K562 (cell line): ENCODE data around the gene LSP1. TPM values are rescaled to one million over a fixed set of nuclear protein-coding genes. Genes with fewer than 3 reads are reported as not detected.
A peak's percentile ranks its signal among the peaks of the same experiment; 100 is the strongest.

Experiments
- CBX3 ChIP-seq, 2 experiments: IDR thresholded peaks; 1 replicate in 1 of 2; 2 replicates in 1 of 2; pipeline ENCODE4 v1.6.1; 2012; ENCODE audit warnings: inconsistent platforms in 2 of 2, low read length in 2 of 2, borderline replicate concordance in 1 of 2, control low read depth in 1 of 2
- CCAR2 ChIP-seq: fragments of 200-400 bp; formaldehyde crosslinking; IDR thresholded peaks from 2 replicates; pipeline ENCODE4 v1.6.1; 2017; ENCODE audit warnings: mild to moderate bottlenecking, low read depth, low read length
- NCOA6 ChIP-seq: fragments of 450-650 bp; IDR thresholded peaks from 2 replicates; pipeline ENCODE4 v1.6.1; 2017; ENCODE audit warnings: mild to moderate bottlenecking
- RBBP5 ChIP-seq: fragments of 200-600 bp; sonication (generic); IDR thresholded peaks from 2 replicates; pipeline ENCODE4 v1.6.1; 2012; ENCODE audit warnings: borderline replicate concordance, mild to moderate bottlenecking, low read length, control low read depth, inconsistent platforms; ENCODE audit not compliant: insufficient read depth, poor library complexity, severe bottlenecking
- RHOXF2B ChIP-seq: fragments of 250-450 bp; sonication (Bioruptor Pico); conservative IDR thresholded peaks from 2 replicates; pipeline ENCODE4 v1.5.1; 2021
- TAF1 ChIP-seq: IDR thresholded peaks from 2 replicates; pipeline ENCODE4 v1.6.1; 2011; ENCODE audit warnings: mild to moderate bottlenecking, low read length, moderate library complexity; ENCODE audit not compliant: insufficient read depth, control insufficient read depth, severe bottlenecking; ENCODE audit errors: extremely low read depth
- TGIF2 ChIP-seq: sonication (generic); formaldehyde crosslinking; IDR thresholded peaks from 2 replicates; pipeline ENCODE4 v1.8.1; 2022; ENCODE audit warnings: mild to moderate bottlenecking, missing genetic modification reagents, moderate library complexity
- YY1 ChIP-seq, 3 experiments: IDR thresholded peaks; 2 replicates each; pipeline ENCODE4 v1.6.1; 2011; ENCODE audit warnings: low read length in 2 of 3, mild to moderate bottlenecking in 2 of 3, moderate library complexity in 2 of 3, borderline replicate concordance in 1 of 3, control low read depth in 1 of 3, low read depth in 1 of 3; ENCODE audit not compliant: insufficient read depth in 3 of 3, insufficient replicate concordance in 2 of 3, control insufficient read depth in 1 of 3, insufficient read length in 1 of 3; ENCODE audit errors: extremely low read depth in 1 of 3
- ZBTB11 ChIP-seq, 3 experiments: fragments of 200-800 bp in 1 of 3; fragments of 250-450 bp in 1 of 3; fragments of 450-650 bp in 1 of 3; sonication (Bioruptor Pico) in 1 of 3; sonication (Bioruptor generic) in 1 of 3; formaldehyde crosslinking in 1 of 3; IDR thresholded peaks; 2 replicates each; pipeline versions ENCODE4 v1.6.1 to v1.8.0; 2016 to 2022; ENCODE audit warnings: mild to moderate bottlenecking in 2 of 3, missing genetic modification characterization in 2 of 3, missing compliant biosample characterization in 1 of 3, moderate library complexity in 1 of 3
- ZNF134 ChIP-seq: fragments of 250-450 bp; sonication (Bioruptor Pico); conservative IDR thresholded peaks from 2 replicates; pipeline ENCODE4 v1.4.0; 2020
- ZNF384 ChIP-seq: IDR thresholded peaks from 2 replicates; pipeline ENCODE4 v1.6.1; 2012; ENCODE audit warnings: low read depth, low read length, improper control_type of control experiment
- polyA plus RNA-seq, 8 experiments: library from polyadenylated mRNA; depleted of rRNA in 4 of 8; stranded (reverse) in 5 of 8; unstranded in 3 of 8; fragments of >200 nt; fragmentation: Nextera tagmentation in 2 of 8; fragmentation: Illumina TruSeq in 1 of 8; extraction: Ambion mirVana in 2 of 8; extraction: Trizol in 1 of 8; gene quantifications; 2 replicates each; pipeline versions ENCODE4 v1.2.1 to v1.2.3, GENCODE V29; 2011 to 2014; ENCODE audit warnings: inconsistent platforms in 1 of 8, missing spikeins in 1 of 8
- total RNA-seq, 7 experiments: library from RNA; depleted of rRNA in 6 of 7; stranded (reverse); fragments of >200 nt in 6 of 7; fragmentation: Illumina TruSeq in 2 of 7; extraction: Trizol in 2 of 7; gene quantifications; 2 replicates each; pipeline versions ENCODE4 v1.2.1 to v1.2.3, GENCODE V29; 2011 to 2021; ENCODE audit warnings: low replicate concordance in 1 of 7
- TF ChIP-seq, protein P1 (sequence below): sonication (generic); formaldehyde crosslinking; IDR thresholded peaks from 2 replicates; pipeline ENCODE4 v1.5.0; 2020; ENCODE audit warnings: missing genetic modification reagents
- TF ChIP-seq, protein P2 (sequence below): conservative IDR thresholded peaks from 2 replicates; pipeline ENCODE4 v1.6.1; 2011; ENCODE audit warnings: low read depth, mild to moderate bottlenecking, low read length; ENCODE audit not compliant: control insufficient read depth

Gene LSP1
- total and polyA plus RNA-seq, 9 of the 15 experiments (the other 6 are each of a cell fraction or from before 2014, with no cell fraction given) = 0.08 to 2.9 (median 0.65) TPM; not detected in 2

DNA sequence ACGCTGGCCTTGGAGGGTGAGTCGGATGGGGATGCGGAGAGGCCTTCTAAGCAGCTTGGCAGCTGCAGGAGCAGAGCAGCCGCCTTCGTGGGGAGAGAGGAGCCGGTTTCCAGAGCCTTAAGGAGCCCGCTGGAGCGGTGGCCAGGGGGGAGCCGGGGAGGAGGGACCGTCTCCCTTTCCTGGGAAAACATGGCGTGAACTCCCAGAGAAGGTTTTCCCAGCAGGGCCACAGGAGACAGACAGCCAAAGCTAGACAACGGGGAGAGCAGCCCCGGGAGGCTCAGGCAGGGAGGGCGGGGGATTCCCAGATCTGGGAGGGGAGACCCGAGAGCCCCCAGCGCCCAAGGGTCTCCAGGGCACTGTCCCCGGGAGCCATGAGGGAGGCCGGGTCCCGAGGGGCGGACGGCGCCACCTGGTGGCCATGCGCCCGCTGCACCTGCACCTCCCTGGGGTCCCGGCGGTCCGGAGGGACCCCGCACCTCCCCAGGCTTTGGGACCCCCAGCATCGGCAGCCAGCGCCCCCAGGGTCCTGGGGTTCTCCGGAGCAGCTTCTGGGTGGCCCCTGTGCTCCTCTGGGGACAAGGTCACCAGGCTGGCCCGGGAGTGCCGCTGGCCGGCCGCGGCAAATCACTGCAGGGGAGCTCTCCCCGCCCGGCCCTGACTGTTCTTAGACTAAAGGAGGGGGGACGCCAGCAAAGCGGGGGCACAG, 20.5 kb upstream of the LSP1 start (continued):
- no peak for TF ChIP-seq ZNF134 (CRISPR knock-in tag)
- TF ChIP-seq, protein P1, sequence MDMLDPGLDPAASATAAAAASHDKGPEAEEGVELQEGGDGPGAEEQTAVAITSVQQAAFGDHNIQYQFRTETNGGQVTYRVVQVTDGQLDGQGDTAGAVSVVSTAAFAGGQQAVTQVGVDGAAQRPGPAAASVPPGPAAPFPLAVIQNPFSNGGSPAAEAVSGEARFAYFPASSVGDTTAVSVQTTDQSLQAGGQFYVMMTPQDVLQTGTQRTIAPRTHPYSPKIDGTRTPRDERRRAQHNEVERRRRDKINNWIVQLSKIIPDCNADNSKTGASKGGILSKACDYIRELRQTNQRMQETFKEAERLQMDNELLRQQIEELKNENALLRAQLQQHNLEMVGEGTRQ (CRISPR knock-in tag) = no peak
- no peak for TF ChIP-seq TAF1
- TF ChIP-seq ZNF384 = no peak
- no peak for TF ChIP-seq TGIF2
- no peak for TF ChIP-seq NCOA6
- peak in 1 of 3 experiments; percentile 45 for TF ChIP-seq YY1 (IDR thresholded peaks at IDR 0.05; ENCODE audit: borderline replicate concordance in 1 of 3, control insufficient read depth in 1 of 3, extremely low read depth in 1 of 3, insufficient read depth in 3 of 3, insufficient read length in 1 of 3, insufficient replicate concordance in 2 of 3, low read depth in 1 of 3, low read length in 2 of 3)
- no peak for TF ChIP-seq ZBTB11 (CRISPR knock-in tag; IDR thresholded peaks at IDR 0.05)
- TF ChIP-seq CCAR2 = no peak
- no peak for TF ChIP-seq RHOXF2B (CRISPR knock-in tag)
- no peak for TF ChIP-seq CBX3 (IDR thresholded peaks at IDR 0.05; ENCODE audit: borderline replicate concordance in 1 of 2, low read length in 2 of 2)
- TF ChIP-seq, protein P2, sequence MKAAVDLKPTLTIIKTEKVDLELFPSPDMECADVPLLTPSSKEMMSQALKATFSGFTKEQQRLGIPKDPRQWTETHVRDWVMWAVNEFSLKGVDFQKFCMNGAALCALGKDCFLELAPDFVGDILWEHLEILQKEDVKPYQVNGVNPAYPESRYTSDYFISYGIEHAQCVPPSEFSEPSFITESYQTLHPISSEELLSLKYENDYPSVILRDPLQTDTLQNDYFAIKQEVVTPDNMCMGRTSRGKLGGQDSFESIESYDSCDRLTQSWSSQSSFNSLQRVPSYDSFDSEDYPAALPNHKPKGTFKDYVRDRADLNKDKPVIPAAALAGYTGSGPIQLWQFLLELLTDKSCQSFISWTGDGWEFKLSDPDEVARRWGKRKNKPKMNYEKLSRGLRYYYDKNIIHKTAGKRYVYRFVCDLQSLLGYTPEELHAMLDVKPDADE = no peak
- no peak for TF ChIP-seq RBBP5
